Calu3 (cell line): ENCODE results near the gene KBTBD13. TPM values are rescaled to one million over a fixed set of nuclear protein-coding genes. Genes with fewer than 3 reads are reported as not detected.

Experiments
- Bru-seq: library from RNA; stranded (reverse); fragments of 400-500 nt; gene quantifications from one replicate; lab custom pipeline; 2021; lab: Mats Ljungman, UMichigan
- BruChase-seq, 2 experiments: library from RNA; stranded (reverse); fragments of 400-500 nt; gene quantifications; one replicate each; lab custom pipeline; 2021; lab: Mats Ljungman, UMichigan
- BruUV-seq: library from RNA; stranded (reverse); fragments of 400-500 nt; replicated peaks from 2 replicates; lab custom pipeline; 2021; lab: Mats Ljungman, UMichigan
- CTCF ChIA-PET: fragments of 300-600 bp; sonication (Branson Sonifier 250); formaldehyde crosslinking; loops from one replicate; lab custom pipeline; 2022; ENCODE audit warnings: antibody characterized with exemption; lab: Charles Lee
- DNase-seq: peaks from one replicate; pipeline ENCODE4 v3.0.0; 2022
- H3K27ac Mint-ChIP-seq: one replicate; pipeline ENCODE4 v1.8.0; 2022; ENCODE audit warnings: mixed read lengths; ENCODE audit not compliant: unreplicated experiment
- H3K27me3 Mint-ChIP-seq: one replicate; pipeline ENCODE4 v1.8.0; 2022; ENCODE audit warnings: mixed read lengths; ENCODE audit not compliant: unreplicated experiment
- H3K36me3 Mint-ChIP-seq: one replicate; pipeline ENCODE4 v1.8.0; 2022; ENCODE audit warnings: mild to moderate bottlenecking, moderate library complexity, mixed read lengths; ENCODE audit not compliant: insufficient read depth, unreplicated experiment
- H3K4me1 Mint-ChIP-seq: one replicate; pipeline ENCODE4 v1.8.0; 2022; ENCODE audit warnings: mild to moderate bottlenecking, low read depth, mixed read lengths; ENCODE audit not compliant: unreplicated experiment
- H3K4me3 Mint-ChIP-seq: one replicate; pipeline ENCODE4 v1.8.0; 2022; ENCODE audit warnings: mild to moderate bottlenecking, low read depth, moderate library complexity, mixed read lengths; ENCODE audit not compliant: unreplicated experiment
- H3K9me3 Mint-ChIP-seq: one replicate; pipeline ENCODE4 v1.8.0; 2022; ENCODE audit warnings: low read depth, mixed read lengths; ENCODE audit not compliant: unreplicated experiment
- intact Hi-C: fragments of 100-400 bp; cut with micrococcal nuclease; formaldehyde crosslinking; loops from one replicate; pipeline ENCODE4 v1.10.0; 2022; ENCODE audit not compliant: unreplicated experiment
- long read RNA-seq: library from polyadenylated mRNA; stranded (forward); transcript quantifications from one replicate; pipeline ENCODE4 v2.0.0, GENCODE V29; 2022
- total RNA-seq: library from RNA; stranded (reverse); gene quantifications from 2 replicates; pipeline ENCODE4 v1.2.3, GENCODE V29; 2022
- TF ChIP-seq, protein P1 (sequence below): fragments of 200-600 bp; IDR thresholded peaks from one replicate; pipeline ENCODE4 v1.8.0; 2022; ENCODE audit warnings: antibody characterized with exemption; ENCODE audit not compliant: unreplicated experiment

KBTBD13 gene
- total RNA-seq (not detected in 2 replicates), Bru-seq, nascent RNA (not detected), BruChase-seq, experiment 1, labeled RNA remaining after a 6-hour chase (not detected), BruChase-seq, experiment 2, labeled RNA remaining after a 2-hour chase (not detected)
- long read RNA-seq = 0 reads

DNA sequence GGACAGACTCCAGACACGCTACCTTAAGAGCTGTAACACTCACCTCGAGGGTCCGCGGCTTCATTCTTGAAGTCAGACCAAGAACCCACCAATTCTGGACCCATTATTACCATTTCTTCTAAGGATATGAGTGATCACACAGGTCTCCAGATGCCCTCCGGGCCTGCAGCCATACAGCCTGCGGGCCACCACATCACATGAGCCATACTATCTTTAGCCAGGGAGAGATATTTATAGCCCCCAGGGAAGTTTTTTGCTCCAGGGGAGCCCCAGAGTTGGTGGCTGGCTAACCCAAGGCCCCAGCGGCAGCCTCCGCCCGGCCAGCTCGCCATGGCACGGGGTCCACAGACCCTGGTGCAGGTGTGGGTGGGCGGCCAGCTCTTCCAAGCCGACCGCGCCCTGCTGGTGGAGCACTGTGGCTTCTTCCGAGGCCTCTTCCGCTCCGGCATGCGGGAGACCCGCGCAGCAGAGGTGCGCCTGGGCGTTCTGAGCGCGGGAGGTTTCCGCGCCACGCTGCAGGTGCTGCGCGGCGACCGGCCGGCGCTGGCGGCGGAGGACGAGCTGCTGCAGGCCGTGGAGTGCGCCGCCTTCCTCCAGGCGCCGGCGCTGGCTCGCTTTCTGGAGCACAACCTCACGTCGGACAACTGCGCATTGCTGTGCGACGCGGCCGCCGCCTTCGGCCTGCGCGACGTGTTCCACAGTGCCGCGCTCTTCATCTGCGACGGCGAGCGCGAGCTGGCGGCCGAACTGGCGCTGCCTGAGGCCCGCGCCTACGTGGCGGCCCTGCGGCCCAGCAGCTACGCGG, at the start of gene KBTBD13:
KBTBD13 (plus strand) TSS at position 261 of the 805 bp plus-strand sequence; CDS start at position 331, 70 bp downstream.
- Mint-ChIP-seq H3K27ac (no peak within 1 kb of the TSS), H3K9me3 (no peaks in the 10 kb centered on the region)
- intact Hi-C loops = no loop called here

GRCh38 chr15:65026756-65027155, 49.8 kb upstream of the KBTBD13 start:
- Mint-ChIP-seq H3K4me3 (no peak overlapping the region), H3K36me3 (peaks cover 34% of the 10 kb centered on the region), H3K27ac (no peak overlapping the region), H3K27me3 (peaks cover 13% of the 10 kb centered on the region), H3K9me3 (no peaks in the 10 kb centered on the region), H3K4me1 (peaks cover 11% of the 10 kb centered on the region)
- CTCF ChIA-PET = interaction anchor here (0.6 to 0.7 kb wide), 2 partner anchors 190 to 238 kb away, joined by 3 read pairs; no protein-coding TSS in a partner anchor
- DNase-seq = no peak
- intact Hi-C loops = no loop called here
- BruUV-seq = no TSS peak
- TF ChIP-seq, protein P1, sequence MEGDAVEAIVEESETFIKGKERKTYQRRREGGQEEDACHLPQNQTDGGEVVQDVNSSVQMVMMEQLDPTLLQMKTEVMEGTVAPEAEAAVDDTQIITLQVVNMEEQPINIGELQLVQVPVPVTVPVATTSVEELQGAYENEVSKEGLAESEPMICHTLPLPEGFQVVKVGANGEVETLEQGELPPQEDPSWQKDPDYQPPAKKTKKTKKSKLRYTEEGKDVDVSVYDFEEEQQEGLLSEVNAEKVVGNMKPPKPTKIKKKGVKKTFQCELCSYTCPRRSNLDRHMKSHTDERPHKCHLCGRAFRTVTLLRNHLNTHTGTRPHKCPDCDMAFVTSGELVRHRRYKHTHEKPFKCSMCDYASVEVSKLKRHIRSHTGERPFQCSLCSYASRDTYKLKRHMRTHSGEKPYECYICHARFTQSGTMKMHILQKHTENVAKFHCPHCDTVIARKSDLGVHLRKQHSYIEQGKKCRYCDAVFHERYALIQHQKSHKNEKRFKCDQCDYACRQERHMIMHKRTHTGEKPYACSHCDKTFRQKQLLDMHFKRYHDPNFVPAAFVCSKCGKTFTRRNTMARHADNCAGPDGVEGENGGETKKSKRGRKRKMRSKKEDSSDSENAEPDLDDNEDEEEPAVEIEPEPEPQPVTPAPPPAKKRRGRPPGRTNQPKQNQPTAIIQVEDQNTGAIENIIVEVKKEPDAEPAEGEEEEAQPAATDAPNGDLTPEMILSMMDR = no peak

More for the DNA sequence above, at the start of gene KBTBD13:
- CTCF ChIA-PET = no interaction called here
- Mint-ChIP-seq H3K4me3 (no peak within 1 kb of the TSS), H3K27me3 (peaks cover 16% of the 10 kb centered on the region), H3K36me3 (no peaks in the 10 kb centered on the region), H3K4me1 (no peaks in the 10 kb centered on the region)
- BruUV-seq = no TSS peak
- TF ChIP-seq, protein P1 = no peak
- DNase-seq = no peak

GRCh38 chr15:65027593-65027992, 49.0 kb upstream of the KBTBD13 start:
- no peak for DNase-seq
- BruUV-seq = no TSS peak
- H3K4me1 Mint-ChIP-seq = peaks cover 11% of the 10 kb centered on the region
- H3K27ac Mint-ChIP-seq = no peak overlapping the region
- peak overlapping the region; percentile 79 for H3K4me3 Mint-ChIP-seq
- CTCF ChIA-PET = interaction anchor here (0.6 kb wide), 1 partner anchor 237 kb away, joined by 3 read pairs; no protein-coding TSS in a partner anchor
- peaks cover 34% of the 10 kb centered on the region for H3K36me3 Mint-ChIP-seq
- TF ChIP-seq, protein P1 = no peak
- H3K9me3 Mint-ChIP-seq = no peaks in the 10 kb centered on the region
- peaks cover 13% of the 10 kb centered on the region for H3K27me3 Mint-ChIP-seq
- intact Hi-C loops = no loop called here

DNA sequence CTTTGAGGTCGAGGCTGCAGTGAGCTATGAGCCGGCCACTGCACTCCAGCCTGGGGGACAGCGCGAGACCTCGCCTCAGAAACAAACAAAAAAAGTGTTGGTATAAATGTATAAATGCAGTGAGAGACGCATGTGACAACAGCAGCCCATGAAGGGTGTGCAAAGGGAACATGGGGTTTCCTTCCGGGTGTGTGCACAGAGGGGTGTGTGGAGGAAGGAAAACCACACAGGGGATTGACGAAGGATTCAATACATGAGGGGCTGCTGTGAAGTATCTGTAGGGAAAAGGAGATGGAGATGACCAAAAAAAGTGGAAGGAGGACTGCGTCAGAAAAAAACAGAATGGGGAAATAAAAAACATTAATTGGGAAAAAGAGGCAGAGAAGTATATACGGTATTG, 48.2 kb upstream of the KBTBD13 start:
- TSS peak; percentile 29 for BruUV-seq
- Mint-ChIP-seq H3K27ac (peak overlapping the region; percentile 57), H3K4me3 (peak overlapping the region; percentile 79), H3K9me3 (no peaks in the 10 kb centered on the region), H3K4me1 (peaks cover 16% of the 10 kb centered on the region), H3K27me3 (peaks cover 13% of the 10 kb centered on the region), H3K36me3 (peaks cover 32% of the 10 kb centered on the region)
- intact Hi-C loops = no loop called here
- CTCF ChIA-PET = no interaction called here
- TF ChIP-seq, protein P1 = no peak
- DNase-seq = no peak
